PFSK-1 (cell line): Measurements from ENCODE around the gene SMIM7. TPM values are rescaled to one million over a fixed set of nuclear protein-coding genes. Genes with fewer than 3 reads are reported as not detected.

Experiments used
- FOXP2 ChIP-seq: optimal IDR thresholded peaks from 2 replicates; pipeline ENCODE3; 2011; ENCODE audit warnings: borderline replicate concordance, control low read depth, inconsistent platforms; ENCODE audit not compliant: insufficient read depth; ENCODE audit errors: extremely low read length, extremely low read depth
- POLR2AphosphoS5 ChIP-seq: IDR thresholded peaks from 2 replicates; pipeline ENCODE4 v1.6.1; 2012; ENCODE audit warnings: low read depth, mild to moderate bottlenecking, control low read depth, low read length, moderate library complexity
- SIN3A ChIP-seq: IDR thresholded peaks from 2 replicates; pipeline ENCODE4 v1.6.1; 2012; ENCODE audit warnings: mild to moderate bottlenecking, low read length, moderate library complexity, borderline replicate concordance; ENCODE audit not compliant: insufficient read depth
- TAF1 ChIP-seq: IDR thresholded peaks from 2 replicates; pipeline ENCODE4 v1.6.1; 2012; ENCODE audit warnings: low read length, control low read depth, borderline replicate concordance; ENCODE audit not compliant: insufficient read depth
- polyA plus RNA-seq: library from polyadenylated mRNA; unstranded; fragments of >200 nt; gene quantifications from one replicate; pipeline ENCODE4 v1.2.1, GENCODE V29; 2012; ENCODE audit warnings: low read depth, missing spikeins; ENCODE audit not compliant: insufficient read length
- TF ChIP-seq, protein P1 (sequence below), 2 experiments: IDR thresholded peaks; 2 replicates each; pipeline versions ENCODE4 v1.6.1 to v1.8.0; 2011 to 2012; ENCODE audit warnings: low read depth in 2 of 2, low read length in 2 of 2, control low read depth in 1 of 2, inconsistent platforms in 1 of 2, mild to moderate bottlenecking in 1 of 2, moderate library complexity in 1 of 2; ENCODE audit not compliant: insufficient read depth in 1 of 2

SMIM7 gene
- 38.4 TPM for polyA plus RNA-seq

DNA sequence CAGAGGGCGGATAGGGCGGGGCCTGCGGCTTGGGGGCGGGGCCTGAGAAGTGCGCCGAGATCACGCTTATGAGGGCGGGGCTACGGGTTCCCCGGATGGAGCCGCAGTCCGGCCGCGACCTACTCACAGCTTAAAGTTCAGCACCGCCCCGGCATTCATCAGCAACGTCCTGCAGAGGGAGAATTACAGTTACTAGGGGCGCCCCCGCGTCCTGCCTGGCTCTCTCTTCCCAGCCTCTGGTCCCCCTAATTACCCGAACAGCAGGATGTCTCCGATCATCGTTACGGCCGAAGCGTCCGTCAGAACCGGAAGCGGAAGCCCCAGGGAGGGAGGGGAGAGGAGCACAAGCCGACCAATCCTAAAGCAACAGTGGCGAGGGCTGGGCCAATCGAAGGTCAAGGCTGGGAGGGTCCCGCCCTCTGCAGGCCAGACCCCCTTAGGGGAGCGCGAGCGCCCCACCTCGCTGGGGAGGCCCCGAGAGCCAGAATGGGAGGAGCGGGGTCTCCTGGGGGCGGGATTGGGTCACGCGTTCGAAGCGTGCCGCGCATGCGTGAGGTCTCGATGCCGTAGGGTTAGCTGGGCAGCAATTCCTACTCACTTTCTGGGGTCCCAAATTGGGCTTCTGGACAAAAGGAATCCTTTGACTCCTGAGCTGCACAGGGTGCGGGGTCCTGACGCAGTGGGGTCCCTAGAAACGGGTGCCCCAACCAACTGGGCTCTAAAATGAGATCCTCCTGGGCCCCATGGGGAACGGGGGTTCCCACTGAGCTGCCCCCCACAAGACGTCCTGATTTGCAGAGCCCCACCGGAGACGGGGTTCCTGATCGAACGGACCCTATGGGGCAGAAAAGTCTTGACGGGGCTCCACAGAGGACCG lies at the start of gene SMIM7:
SMIM7 (minus strand) TSS at position 313 of the 877 bp plus-strand sequence; CDS start at position 279, 34 bp downstream.
- peak; percentile 33 for TF ChIP-seq FOXP2
- TF ChIP-seq SIN3A = peak; percentile 81; the same call in 1 of the 2 replicates
- TF ChIP-seq, protein P1, sequence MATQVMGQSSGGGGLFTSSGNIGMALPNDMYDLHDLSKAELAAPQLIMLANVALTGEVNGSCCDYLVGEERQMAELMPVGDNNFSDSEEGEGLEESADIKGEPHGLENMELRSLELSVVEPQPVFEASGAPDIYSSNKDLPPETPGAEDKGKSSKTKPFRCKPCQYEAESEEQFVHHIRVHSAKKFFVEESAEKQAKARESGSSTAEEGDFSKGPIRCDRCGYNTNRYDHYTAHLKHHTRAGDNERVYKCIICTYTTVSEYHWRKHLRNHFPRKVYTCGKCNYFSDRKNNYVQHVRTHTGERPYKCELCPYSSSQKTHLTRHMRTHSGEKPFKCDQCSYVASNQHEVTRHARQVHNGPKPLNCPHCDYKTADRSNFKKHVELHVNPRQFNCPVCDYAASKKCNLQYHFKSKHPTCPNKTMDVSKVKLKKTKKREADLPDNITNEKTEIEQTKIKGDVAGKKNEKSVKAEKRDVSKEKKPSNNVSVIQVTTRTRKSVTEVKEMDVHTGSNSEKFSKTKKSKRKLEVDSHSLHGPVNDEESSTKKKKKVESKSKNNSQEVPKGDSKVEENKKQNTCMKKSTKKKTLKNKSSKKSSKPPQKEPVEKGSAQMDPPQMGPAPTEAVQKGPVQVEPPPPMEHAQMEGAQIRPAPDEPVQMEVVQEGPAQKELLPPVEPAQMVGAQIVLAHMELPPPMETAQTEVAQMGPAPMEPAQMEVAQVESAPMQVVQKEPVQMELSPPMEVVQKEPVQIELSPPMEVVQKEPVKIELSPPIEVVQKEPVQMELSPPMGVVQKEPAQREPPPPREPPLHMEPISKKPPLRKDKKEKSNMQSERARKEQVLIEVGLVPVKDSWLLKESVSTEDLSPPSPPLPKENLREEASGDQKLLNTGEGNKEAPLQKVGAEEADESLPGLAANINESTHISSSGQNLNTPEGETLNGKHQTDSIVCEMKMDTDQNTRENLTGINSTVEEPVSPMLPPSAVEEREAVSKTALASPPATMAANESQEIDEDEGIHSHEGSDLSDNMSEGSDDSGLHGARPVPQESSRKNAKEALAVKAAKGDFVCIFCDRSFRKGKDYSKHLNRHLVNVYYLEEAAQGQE (IDR thresholded peaks at IDR 0.05; ENCODE audit: insufficient read depth in 1 of 2, low read depth in 2 of 2, low read length in 2 of 2) = no peak
- TF ChIP-seq POLR2AphosphoS5 = peak; percentile 95
- peak; percentile 89 for TF ChIP-seq TAF1

DNA sequence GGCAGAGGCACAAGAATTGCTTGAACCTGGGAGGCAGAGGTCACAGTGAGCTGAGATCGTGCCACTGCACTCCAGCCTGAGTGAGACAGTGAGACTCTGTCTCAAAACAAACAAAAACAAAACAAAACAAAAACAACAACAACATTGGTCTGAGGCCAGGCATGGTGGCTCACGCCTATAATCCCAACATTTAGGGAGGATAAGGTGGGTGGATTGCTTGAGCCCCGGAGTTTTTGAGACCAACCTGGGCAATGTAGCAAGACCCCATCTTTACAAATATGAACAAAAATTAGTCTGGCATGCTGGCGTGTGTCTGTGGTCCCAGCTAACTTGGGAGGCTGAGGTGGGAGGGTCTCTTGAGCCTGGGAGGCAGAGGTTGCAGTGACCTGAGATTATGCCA lies 43.7 kb upstream of the SMIM7 start:
- TF ChIP-seq, protein P1 (IDR thresholded peaks at IDR 0.05; ENCODE audit: insufficient read depth in 1 of 2, low read depth in 2 of 2, low read length in 2 of 2) = no peak
- TF ChIP-seq TAF1 (no peak), FOXP2 (no peak), SIN3A (no peak), POLR2AphosphoS5 (no peak)

GRCh38 chr19:16702123-16702522 lies 42.2 kb upstream of the SMIM7 start:
- TF ChIP-seq SIN3A (peak; percentile 70; the same call in 1 of the 2 replicates), FOXP2 (peak; percentile 61), POLR2AphosphoS5 (peak; percentile 56; the same call in 1 of the 2 replicates), TAF1 (peak; percentile 17; the same call in 1 of the 2 replicates)
- TF ChIP-seq, protein P1 (IDR thresholded peaks at IDR 0.05; ENCODE audit: insufficient read depth in 1 of 2, low read depth in 2 of 2, low read length in 2 of 2) = peak in 1 of 2 experiments; percentile 75; a peak in 2 of 4 replicates

DNA sequence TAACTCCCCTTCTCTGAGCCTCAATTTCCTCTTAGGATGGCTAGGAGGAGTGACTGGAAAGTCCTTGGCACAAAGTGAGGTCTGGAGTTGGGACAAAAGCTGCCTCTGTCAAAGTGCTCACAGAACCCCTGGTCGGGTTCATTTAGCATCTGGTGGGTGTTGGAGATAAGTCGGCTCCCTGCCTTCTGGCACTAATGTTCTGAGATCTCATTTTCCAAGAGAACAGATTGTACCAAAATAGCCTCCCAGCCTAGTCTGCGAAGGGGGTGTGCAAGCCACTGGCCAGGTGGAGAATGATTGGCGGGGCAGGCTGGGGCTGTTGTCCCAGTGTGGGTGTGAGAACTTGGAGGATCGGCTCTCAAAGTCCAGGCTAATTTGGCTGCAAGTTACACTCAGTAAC lies 39.0 kb upstream of the SMIM7 start:
- TF ChIP-seq POLR2AphosphoS5 (no peak), FOXP2 (no peak), SIN3A (no peak), TAF1 (no peak)
- TF ChIP-seq, protein P1 (IDR thresholded peaks at IDR 0.05; ENCODE audit: insufficient read depth in 1 of 2, low read depth in 2 of 2, low read length in 2 of 2) = no peak
